NT2/D1 (cell line): ENCODE results near the gene ACOX3.
"Not testable (repeated sequence)": the region's sequence is repeated elsewhere in the genome, so short reads cannot be mapped to it uniquely, and the experiment has no call there.

ENCODE experiments used
- DNase-seq: peaks from one replicate; pipeline ENCODE4 v3.0.0-alpha.2; 2011; ENCODE audit warnings: low read depth, low spot score
- H3K27me3 ChIP-seq: 2 replicates; pipeline ENCODE4 v1.6.0; 2011; ENCODE audit warnings: mild to moderate bottlenecking; ENCODE audit not compliant: insufficient read length, insufficient read depth
- H3K36me3 ChIP-seq: 2 replicates; pipeline ENCODE4 v1.6.1; 2011; ENCODE audit warnings: mild to moderate bottlenecking, low read length, mixed read lengths; ENCODE audit not compliant: insufficient read depth, insufficient read length
- H3K4me1 ChIP-seq: 2 replicates; pipeline ENCODE4 v1.5.1; 2011; ENCODE audit not compliant: insufficient read depth, insufficient read length
- H3K4me3 ChIP-seq: 2 replicates; pipeline ENCODE4 v1.5.1; 2011; ENCODE audit warnings: low read depth; ENCODE audit not compliant: insufficient read length
- H3K9ac ChIP-seq: 2 replicates; pipeline ENCODE4 v1.6.0; 2011; ENCODE audit warnings: low read depth; ENCODE audit not compliant: insufficient read length
- H3K9me3 ChIP-seq: 2 replicates; pipeline ENCODE4 v1.5.1; 2011; ENCODE audit warnings: mild to moderate bottlenecking, low read length; ENCODE audit not compliant: insufficient read depth
- SUZ12 ChIP-seq: IDR thresholded peaks from 2 replicates; pipeline ENCODE4 v1.6.1; 2011; ENCODE audit not compliant: insufficient read length, insufficient read depth; ENCODE audit errors: extremely low read depth
- YY1 ChIP-seq: IDR thresholded peaks from 2 replicates; pipeline ENCODE4 v1.6.1; 2011; ENCODE audit not compliant: insufficient read length, insufficient read depth
- ZNF274 ChIP-seq: IDR thresholded peaks from 2 replicates; pipeline ENCODE4 v1.6.1; 2011; ENCODE audit warnings: mild to moderate bottlenecking, low read depth, low read length

ACOX3 gene

GRCh38 chr4:8349664-8350236, 90.8 kb downstream of the ACOX3 start:
- TF ChIP-seq ZNF274 (no peak), SUZ12 (no peak), YY1 (no peak)
- H3K4me1 ChIP-seq, result peaks cover 27% of the 10 kb centered on the region
- H3K27me3 ChIP-seq, result no peaks in the 10 kb centered on the region
- H3K9me3 ChIP-seq, result peaks cover 4% of the 10 kb centered on the region; the same call in 1 of the 2 replicates
- DNase-seq, result no peak
- no peak overlapping the region for H3K4me3 ChIP-seq
- no peak overlapping the region for H3K9ac ChIP-seq
- H3K36me3 ChIP-seq, result no peaks in the 10 kb centered on the region

DNA sequence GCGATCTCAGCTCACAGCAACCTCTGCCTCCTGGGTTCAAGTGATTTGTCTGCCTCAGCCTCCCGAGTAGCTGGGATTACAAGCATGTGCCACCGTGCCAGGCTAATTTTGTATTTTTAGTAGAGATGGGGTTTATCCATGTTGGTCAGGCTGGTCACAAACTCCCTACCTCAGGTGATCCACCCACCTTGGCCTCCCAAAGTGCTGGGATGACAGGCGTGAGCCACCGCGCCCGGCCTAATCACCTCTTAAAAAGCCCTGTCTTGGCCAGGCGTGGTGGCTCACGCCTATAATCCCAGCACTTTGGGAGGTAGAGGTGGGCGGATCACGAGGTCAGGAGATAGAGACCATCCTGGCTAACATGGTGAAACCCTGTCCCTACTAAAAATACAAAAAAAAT, 91.3 kb downstream of the ACOX3 start:
- H3K4me3 ChIP-seq, H3K36me3 ChIP-seq, H3K9ac ChIP-seq, H3K27me3 ChIP-seq, H3K9me3 ChIP-seq, DNase-seq: not testable (repeated sequence)
- H3K4me1 ChIP-seq, result peaks cover 27% of the 10 kb centered on the region

DNA sequence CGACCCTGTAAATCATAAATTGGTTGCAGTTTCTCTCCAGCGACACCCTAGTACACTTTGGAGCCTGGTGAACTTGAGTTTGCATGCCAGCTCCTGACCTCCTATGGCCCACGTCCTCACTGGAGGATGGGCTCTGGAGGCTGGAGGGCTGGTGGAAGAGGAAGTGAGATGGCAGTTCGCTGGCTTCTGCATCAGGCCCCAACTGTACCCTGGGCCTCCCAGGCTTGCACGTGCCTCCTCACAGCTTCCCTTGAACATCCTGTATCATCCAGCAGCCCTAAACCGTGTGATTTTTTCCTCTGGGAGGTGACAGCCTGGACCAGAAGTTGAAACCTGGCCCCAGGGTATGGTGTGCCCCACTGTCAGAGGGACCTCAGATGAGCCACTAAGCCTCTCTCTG, 92.5 kb downstream of the ACOX3 start:
- no peaks in the 10 kb centered on the region for H3K27me3 ChIP-seq
- no peak overlapping the region for H3K9ac ChIP-seq

DNA sequence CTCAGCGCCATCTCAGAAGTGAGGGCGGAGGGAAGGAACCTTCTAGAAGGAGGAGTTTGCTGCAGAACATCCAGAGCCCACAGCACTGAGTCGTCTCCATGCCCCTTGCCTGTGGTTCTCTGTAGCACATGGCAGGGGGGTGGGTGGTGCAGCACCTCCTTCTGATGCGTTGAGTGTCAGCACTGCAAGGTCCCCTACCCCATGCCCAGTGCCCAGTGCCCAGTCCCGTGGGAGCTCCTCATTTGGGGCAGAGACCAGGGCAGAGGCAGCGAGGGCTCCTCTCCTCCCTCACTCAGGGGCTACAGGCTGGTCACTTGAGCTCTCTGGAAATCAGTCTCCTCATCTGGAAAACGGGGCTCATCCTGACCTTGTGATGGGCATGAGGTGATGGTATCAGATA, 92.9 kb downstream of the ACOX3 start:
- DNase-seq, result no peak
- H3K4me3 ChIP-seq, result no peak overlapping the region
- no peaks in the 10 kb centered on the region for H3K27me3 ChIP-seq
- TF ChIP-seq ZNF274, result no peak
- TF ChIP-seq SUZ12, result no peak
- no peaks in the 10 kb centered on the region for H3K36me3 ChIP-seq
- H3K9ac ChIP-seq, result no peak overlapping the region
- no peaks in the 10 kb centered on the region for H3K9me3 ChIP-seq
- H3K4me1 ChIP-seq, result peaks cover 29% of the 10 kb centered on the region

More for the DNA sequence above, 92.5 kb downstream of the ACOX3 start:
- Histone ChIP-seq H3K4me3 (no peak overlapping the region), H3K9me3 (no peaks in the 10 kb centered on the region), H3K36me3 (no peaks in the 10 kb centered on the region), H3K4me1 (peaks cover 29% of the 10 kb centered on the region)
- TF ChIP-seq ZNF274 (no peak), SUZ12 (no peak), YY1 (no peak)
- no peak for DNase-seq

DNA sequence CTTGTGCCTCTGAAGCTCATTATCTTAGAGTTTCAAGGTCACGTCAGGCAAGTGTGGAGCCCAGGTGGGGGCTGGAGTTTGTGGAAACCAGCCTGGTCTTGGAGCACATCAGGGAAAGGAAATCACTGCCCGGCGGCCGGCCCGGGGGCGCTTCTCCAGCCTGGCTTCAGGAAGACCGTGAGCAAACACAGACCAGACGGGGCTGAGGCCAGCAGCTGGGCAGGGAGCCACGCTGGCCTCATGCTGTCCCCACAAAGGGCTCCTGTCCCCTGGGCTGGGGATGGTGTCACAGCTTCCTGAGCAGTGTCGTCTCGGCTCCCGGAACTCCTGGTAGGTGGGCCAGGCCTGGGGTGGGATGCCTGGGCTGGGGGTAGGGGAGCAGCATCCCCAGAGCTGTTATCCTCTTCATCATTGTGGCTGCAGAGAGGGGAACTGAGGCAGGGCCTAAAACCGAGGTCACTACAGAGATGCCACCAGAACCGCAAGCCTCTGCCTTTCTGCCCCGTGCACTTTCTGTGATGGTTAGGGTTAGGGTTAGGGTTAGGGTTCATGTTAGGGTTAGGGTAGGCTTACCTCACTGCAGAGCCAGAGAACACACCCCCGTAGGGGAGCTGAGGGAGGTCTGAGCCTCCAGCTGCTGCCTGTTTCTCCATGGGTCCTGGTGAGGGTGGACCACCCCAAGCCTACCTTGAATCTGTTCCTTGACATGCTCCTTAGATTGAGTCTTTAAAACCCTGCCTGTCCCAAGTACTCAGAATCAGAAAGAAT, 93.5 kb downstream of the ACOX3 start:
- Histone ChIP-seq H3K4me3 (no peak overlapping the region), H3K9ac (no peak overlapping the region), H3K27me3 (no peaks in the 10 kb centered on the region), H3K36me3 (no peaks in the 10 kb centered on the region), H3K4me1 (peaks cover 24% of the 10 kb centered on the region), H3K9me3 (no peaks in the 10 kb centered on the region)
- no peak for TF ChIP-seq ZNF274
- TF ChIP-seq SUZ12, result no peak
- no peak for TF ChIP-seq YY1
- no peak for DNase-seq

- Histone ChIP-seq H3K27me3 (no peaks in the 10 kb centered on the region), H3K4me3 (no peak overlapping the region), H3K9ac (no peak overlapping the region), H3K36me3 (no peaks in the 10 kb centered on the region), H3K4me1 (peaks cover 24% of the 10 kb centered on the region), H3K9me3 (no peaks in the 10 kb centered on the region)
- DNase-seq, result no peak
- no peak for TF ChIP-seq SUZ12
- TF ChIP-seq ZNF274, result no peak
- TF ChIP-seq YY1, result no peak
Observed at GRCh38 chr4:8345946-8346814, 94.3 kb downstream of the ACOX3 start.

GRCh38 chr4:8345053-8345945, 95.2 kb downstream of the ACOX3 start:
- no peak overlapping the region for H3K4me3 ChIP-seq
- no peak overlapping the region for H3K9ac ChIP-seq
- H3K4me1 ChIP-seq, result peaks cover 17% of the 10 kb centered on the region
- TF ChIP-seq YY1 (no peak), SUZ12 (no peak), ZNF274 (no peak)
- H3K36me3 ChIP-seq, result no peaks in the 10 kb centered on the region
- no peaks in the 10 kb centered on the region for H3K9me3 ChIP-seq
- DNase-seq, result no peak
- no peaks in the 10 kb centered on the region for H3K27me3 ChIP-seq
